Duodenal mucosa (tissue), 2 donors: ENCODE data around the gene ZNF620.
"Not testable (repeated sequence)": the region's sequence is repeated elsewhere in the genome, so short reads cannot be mapped to it uniquely, and the experiment has no call there.

Experiments
- H3K27ac ChIP-seq: one replicate; pipeline ENCODE4 v1.7.0; 2013; ENCODE audit warnings: low read depth, low read length
- H3K27me3 ChIP-seq, 2 donors: one replicate each; pipeline ENCODE4 v1.7.0; 2013; ENCODE audit warnings: low read length in 2 of 2, control low read depth in 1 of 2; ENCODE audit not compliant: insufficient read depth in 2 of 2, control insufficient read depth in 1 of 2
- H3K36me3 ChIP-seq, 2 donors: one replicate each; pipeline ENCODE4 v1.7.0; 2013; ENCODE audit warnings: low read length in 2 of 2, control low read depth in 1 of 2; ENCODE audit not compliant: insufficient read depth in 2 of 2, control insufficient read depth in 1 of 2
- H3K4me1 ChIP-seq, 2 donors: one replicate each; pipeline ENCODE4 v1.7.0; 2013; ENCODE audit warnings: low read length in 2 of 2, control low read depth in 1 of 2; ENCODE audit not compliant: insufficient read depth in 2 of 2, control insufficient read depth in 1 of 2
- H3K4me3 ChIP-seq, 2 donors: one replicate each; pipeline ENCODE4 v1.7.0; 2013; ENCODE audit warnings: low read length in 2 of 2, low read depth in 1 of 2
- H3K9ac ChIP-seq, 2 donors: one replicate each; pipeline ENCODE4 v1.7.0; 2013; ENCODE audit warnings: low read length in 2 of 2, low read depth in 1 of 2
- H3K9me3 ChIP-seq, 2 donors: one replicate each; pipeline ENCODE4 v1.7.0; 2013; ENCODE audit warnings: low read length in 2 of 2, control low read depth in 1 of 2; ENCODE audit not compliant: control insufficient read depth in 1 of 2

Gene ZNF620

GRCh38 chr3:40524568-40525285 is 18.9 kb downstream of the ZNF620 start, which contains the start of gene ZNF621:
ZNF621 (plus strand) TSS chr3:40524960; CDS start chr3:40525841, 881 bp downstream.
- Histone ChIP-seq H3K4me1 (peaks cover 16 to 17% of the 10 kb centered on the region in 2 donors), H3K9me3 (no peaks in the 10 kb centered on the region), H3K36me3 (peaks cover 5 to 20% of the 10 kb centered on the region in 2 donors), H3K27ac (peak within 1 kb of the TSS; percentile 69), H3K4me3 (peak within 1 kb of the TSS; percentile 85 to 93), H3K27me3 (no peaks in the 10 kb centered on the region), H3K9ac (peak within 1 kb of the TSS; percentile 85 to 92)

- no peak overlapping the region for H3K27ac ChIP-seq
- no peak overlapping the region for H3K4me3 ChIP-seq
- H3K36me3 ChIP-seq, result peaks cover 34 to 57% of the 10 kb centered on the region in 2 donors
- no peak overlapping the region for H3K9ac ChIP-seq
- no peaks in the 10 kb centered on the region for H3K27me3 ChIP-seq
- peaks cover 6 to 14% of the 10 kb centered on the region in 2 donors for H3K9me3 ChIP-seq
- peaks cover 16 to 17% of the 10 kb centered on the region in 2 donors for H3K4me1 ChIP-seq
These were observed 22.6 kb downstream of the ZNF620 start for GRCh38 chr3:40528426-40528825.

- Histone ChIP-seq H3K36me3 (peaks cover 40 to 73% of the 10 kb centered on the region in 2 donors), H3K9me3 (peaks cover 6 to 14% of the 10 kb centered on the region in 2 donors), H3K4me3 (no peak overlapping the region), H3K4me1 (no peaks in the 10 kb centered on the region), H3K27ac (no peak overlapping the region), H3K9ac (no peak overlapping the region), H3K27me3 (no peaks in the 10 kb centered on the region)
These were observed 26.4 kb downstream of the ZNF620 start for GRCh38 chr3:40532252-40532651.

GRCh38 chr3:40534283-40534682 is 28.4 kb downstream of the ZNF620 start:
- Histone ChIP-seq H3K4me3 (no peak overlapping the region), H3K4me1 (no peaks in the 10 kb centered on the region), H3K9ac (no peak overlapping the region), H3K27me3 (no peaks in the 10 kb centered on the region), H3K27ac (no peak overlapping the region), H3K9me3 (peaks cover 10 to 21% of the 10 kb centered on the region in 2 donors), H3K36me3 (peaks cover 38 to 68% of the 10 kb centered on the region in 2 donors)

GRCh38 chr3:40546816-40547215 is 41.0 kb downstream of the ZNF620 start:
- H3K27ac ChIP-seq, result no peak overlapping the region
- H3K9ac ChIP-seq, result no peak overlapping the region
- H3K4me1 ChIP-seq, result no peaks in the 10 kb centered on the region
- no peaks in the 10 kb centered on the region for H3K9me3 ChIP-seq
- no peaks in the 10 kb centered on the region for H3K36me3 ChIP-seq
- no peak overlapping the region for H3K4me3 ChIP-seq
- no peaks in the 10 kb centered on the region for H3K27me3 ChIP-seq

- H3K9ac ChIP-seq, result no peak overlapping the region
- H3K27ac ChIP-seq, result no peak overlapping the region
- no peaks in the 10 kb centered on the region for H3K4me1 ChIP-seq
- H3K9me3 ChIP-seq, result no peaks in the 10 kb centered on the region
- H3K27me3 ChIP-seq, result no peaks in the 10 kb centered on the region
- no peak overlapping the region for H3K4me3 ChIP-seq
- H3K36me3 ChIP-seq, result no peaks in the 10 kb centered on the region
These were observed 44.3 kb downstream of the ZNF620 start for GRCh38 chr3:40550167-40550566.

GRCh38 chr3:40557575-40558161 is 51.8 kb downstream of the ZNF620 start:
- Histone ChIP-seq H3K27ac (no peak overlapping the region), H3K36me3 (no peaks in the 10 kb centered on the region), H3K9me3 (no peaks in the 10 kb centered on the region), H3K4me3 (no peak overlapping the region), H3K9ac (no peak overlapping the region), H3K4me1 (no peaks in the 10 kb centered on the region), H3K27me3 (no peaks in the 10 kb centered on the region)

- not testable (repeated sequence) for H3K27ac ChIP-seq, H3K4me1 ChIP-seq, H3K9ac ChIP-seq, H3K36me3 ChIP-seq, H3K27me3 ChIP-seq, H3K4me3 ChIP-seq, H3K9me3 ChIP-seq
These were observed 56.6 kb downstream of the ZNF620 start for GRCh38 chr3:40562482-40562881.

- H3K4me3 ChIP-seq, H3K4me1 ChIP-seq, H3K27me3 ChIP-seq, H3K9me3 ChIP-seq, H3K9ac ChIP-seq, H3K27ac ChIP-seq, H3K36me3 ChIP-seq: not testable (repeated sequence)
These were observed 59.8 kb downstream of the ZNF620 start for GRCh38 chr3:40565629-40566028.

GRCh38 chr3:40566694-40567093 is 60.9 kb downstream of the ZNF620 start:
- H3K27me3 ChIP-seq, result no peaks in the 10 kb centered on the region

More at GRCh38 chr3:40566694-40567093, 60.9 kb downstream of the ZNF620 start:
- no peaks in the 10 kb centered on the region for H3K36me3 ChIP-seq
- no peak overlapping the region for H3K27ac ChIP-seq
- H3K4me3 ChIP-seq, result no peak overlapping the region
- H3K4me1 ChIP-seq, result no peaks in the 10 kb centered on the region
- H3K9ac ChIP-seq, result no peak overlapping the region
- no peaks in the 10 kb centered on the region for H3K9me3 ChIP-seq
